HG03558 (cell line): ENCODE measurements around the gene FAM149A.

ENCODE experiments used
- ATAC-seq: cut with Tn5 transposase; IDR thresholded peaks from one replicate; pipeline ENCODE4 v1.9.1; 2021; ENCODE audit warnings: moderate number of reproducible peaks; ENCODE audit not compliant: unreplicated experiment; ENCODE audit errors: extremely low read depth

The FAM149A gene

GRCh38 chr4:186104114-186104889 lies at the start of gene FAM149A:
Gene FAM149A, plus strand, starts transcription at chr4:186104704.
- ATAC-seq: no peak

GRCh38 chr4:186058253-186058979 lies 46.1 kb upstream of the FAM149A start:
- ATAC-seq: peak; percentile 100

GRCh38 chr4:186058980-186059316 lies 45.6 kb upstream of the FAM149A start:
- ATAC-seq: no peak

GRCh38 chr4:186061921-186062320 lies 42.6 kb upstream of the FAM149A start:
- ATAC-seq: no peak

- peak; percentile 60 for ATAC-seq
Measured at GRCh38 chr4:186067757-186068385, 36.6 kb upstream of the FAM149A start.

GRCh38 chr4:186068581-186069348 lies 35.7 kb upstream of the FAM149A start, which contains the start of gene TLR3:
Gene TLR3, plus strand, starts transcription at chr4:186069156. Its CDS starts 7,464 bp downstream, at chr4:186076620.
- ATAC-seq: no peak

- ATAC-seq: no peak
Measured at GRCh38 chr4:186069729-186070128, 34.8 kb upstream of the FAM149A start.

- no peak for ATAC-seq
Measured at GRCh38 chr4:186072516-186072915, 32.0 kb upstream of the FAM149A start.

- no peak for ATAC-seq
Measured at GRCh38 chr4:186074189-186074588, 30.3 kb upstream of the FAM149A start.

- ATAC-seq: no peak
Measured at GRCh38 chr4:186078981-186079638, 25.4 kb upstream of the FAM149A start.

- no peak for ATAC-seq
Measured at GRCh38 chr4:186079694-186080093, 24.8 kb upstream of the FAM149A start.

GRCh38 chr4:186081202-186081807 lies 23.2 kb upstream of the FAM149A start:
- no peak for ATAC-seq

GRCh38 chr4:186082221-186082620 lies 22.3 kb upstream of the FAM149A start:
- ATAC-seq: no peak

GRCh38 chr4:186088523-186088922 lies 16.0 kb upstream of the FAM149A start:
- ATAC-seq: no peak

GRCh38 chr4:186092296-186092695 lies 12.2 kb upstream of the FAM149A start:
- ATAC-seq: no peak

- no peak for ATAC-seq
Measured at GRCh38 chr4:186095406-186095805, 9.1 kb upstream of the FAM149A start.

GRCh38 chr4:186096681-186097165 lies 7.8 kb upstream of the FAM149A start:
- ATAC-seq: no peak

- ATAC-seq: no peak
Measured at GRCh38 chr4:186097386-186097785, 7.1 kb upstream of the FAM149A start.

GRCh38 chr4:186102931-186103330 lies 1.6 kb upstream of the FAM149A start:
- no peak for ATAC-seq
